ENCODE data around the gene NOTCH1.

The NOTCH1 gene

DNA sequence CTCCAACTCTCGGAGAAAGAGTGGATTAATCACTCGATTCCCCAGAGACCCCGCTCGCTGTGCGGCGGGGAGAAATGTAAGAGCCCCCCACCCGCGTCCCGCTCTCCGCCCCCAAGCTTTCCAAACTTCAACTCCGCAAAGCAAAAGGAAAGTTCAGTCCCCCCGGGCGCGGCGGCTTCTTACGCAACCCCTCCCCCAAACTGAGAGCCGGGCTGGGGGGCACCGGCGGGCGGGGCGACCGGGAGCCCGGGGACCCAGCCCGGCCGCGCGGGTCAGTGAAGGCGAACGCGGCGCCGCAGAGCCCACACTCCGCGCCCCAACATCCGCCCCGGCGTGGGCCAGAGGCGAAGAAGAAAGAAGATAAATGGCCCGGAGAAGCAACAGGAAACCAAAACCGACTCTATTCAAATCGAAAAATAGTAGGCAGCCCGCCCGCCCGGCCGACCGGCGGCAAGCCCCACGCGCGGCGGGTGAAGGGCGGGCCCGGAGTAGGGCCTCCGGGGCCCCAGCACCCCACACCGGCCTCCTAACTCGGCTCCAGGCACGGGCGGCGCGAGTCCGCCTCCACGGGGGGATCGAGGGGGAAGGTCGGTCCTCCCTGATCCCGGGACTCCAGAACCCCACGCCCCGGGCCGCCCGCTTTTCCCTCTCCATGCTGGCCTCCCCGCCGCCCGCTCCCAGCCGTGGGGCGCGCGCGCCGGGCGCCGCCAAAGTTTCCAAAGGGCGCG is 720 bp downstream of the NOTCH1 start:
- peak; percentile 5 for DNase-seq (ENCODE audit: low read depth)

GRCh38 chr9:136544548-136544963 is 1.3 kb downstream of the NOTCH1 start:
- no peak for DNase-seq (ENCODE audit: low read depth)

DNA sequence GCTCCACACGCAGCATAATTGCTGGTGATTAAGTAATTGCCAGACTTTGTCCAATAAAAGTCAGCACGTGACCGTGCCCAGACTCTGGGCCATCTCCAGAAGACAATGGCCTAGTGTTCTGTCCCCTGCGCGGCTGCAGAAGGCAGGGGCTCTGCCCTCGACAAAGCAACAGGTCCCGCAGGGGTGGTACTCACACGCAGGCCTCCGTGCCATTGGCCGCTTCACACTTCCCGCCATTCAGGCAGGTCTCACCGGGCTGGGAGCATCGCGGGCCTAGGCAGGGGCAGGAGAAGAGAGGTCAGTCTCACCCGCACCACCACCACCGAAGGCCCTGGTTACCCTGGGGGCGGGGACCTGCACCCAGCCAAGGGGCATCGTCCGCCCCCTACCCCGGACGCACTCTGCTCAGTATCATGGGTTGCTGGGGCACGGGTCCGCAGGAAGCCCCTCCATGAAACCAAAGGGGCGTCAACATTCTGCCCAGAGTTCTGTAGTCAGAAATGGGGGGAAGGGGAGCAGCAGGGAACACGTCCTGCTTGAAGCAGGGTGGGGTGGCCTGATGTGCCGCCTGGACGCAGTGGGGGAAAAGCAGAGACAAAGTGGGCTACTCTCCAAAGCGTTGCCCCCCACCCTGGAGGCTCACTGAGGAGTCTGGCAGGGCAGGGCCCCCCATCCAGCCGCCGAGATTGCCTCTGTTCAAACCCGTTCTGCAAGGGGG is 1.9 kb downstream of the NOTCH1 start:
- DNase-seq (ENCODE audit: low read depth), result no peak

- DNase-seq (ENCODE audit: low read depth), result no peak
Measured at GRCh38 chr9:136543280-136543679, 2.6 kb downstream of the NOTCH1 start.

- no peak for DNase-seq (ENCODE audit: low read depth)
Measured at GRCh38 chr9:136542241-136543040, 3.4 kb downstream of the NOTCH1 start.

DNA sequence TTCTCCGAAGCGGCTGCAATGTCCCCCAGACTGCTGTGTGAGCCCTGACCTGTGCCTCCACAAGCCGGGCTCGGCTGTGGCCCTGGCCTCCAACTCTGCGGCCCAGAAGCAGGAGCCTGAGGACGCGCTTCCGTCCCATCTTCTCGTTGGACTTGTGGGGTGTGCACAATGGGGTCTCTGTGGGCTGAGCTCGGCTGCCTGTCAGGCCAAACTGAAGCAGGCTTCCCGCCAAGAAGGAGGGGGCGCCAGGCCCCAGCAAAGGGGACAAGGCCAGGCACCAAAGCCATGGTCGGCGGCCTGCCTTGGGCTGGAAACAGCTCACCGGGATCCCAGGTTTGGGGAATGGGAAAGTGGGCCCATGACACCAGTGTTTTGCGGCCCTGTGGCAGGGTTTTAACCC is 4.1 kb downstream of the NOTCH1 start:
- DNase-seq (ENCODE audit: low read depth), result no peak

- DNase-seq (ENCODE audit: low read depth), result no peak
Measured at GRCh38 chr9:136541179-136541578, 4.7 kb downstream of the NOTCH1 start.

DNA sequence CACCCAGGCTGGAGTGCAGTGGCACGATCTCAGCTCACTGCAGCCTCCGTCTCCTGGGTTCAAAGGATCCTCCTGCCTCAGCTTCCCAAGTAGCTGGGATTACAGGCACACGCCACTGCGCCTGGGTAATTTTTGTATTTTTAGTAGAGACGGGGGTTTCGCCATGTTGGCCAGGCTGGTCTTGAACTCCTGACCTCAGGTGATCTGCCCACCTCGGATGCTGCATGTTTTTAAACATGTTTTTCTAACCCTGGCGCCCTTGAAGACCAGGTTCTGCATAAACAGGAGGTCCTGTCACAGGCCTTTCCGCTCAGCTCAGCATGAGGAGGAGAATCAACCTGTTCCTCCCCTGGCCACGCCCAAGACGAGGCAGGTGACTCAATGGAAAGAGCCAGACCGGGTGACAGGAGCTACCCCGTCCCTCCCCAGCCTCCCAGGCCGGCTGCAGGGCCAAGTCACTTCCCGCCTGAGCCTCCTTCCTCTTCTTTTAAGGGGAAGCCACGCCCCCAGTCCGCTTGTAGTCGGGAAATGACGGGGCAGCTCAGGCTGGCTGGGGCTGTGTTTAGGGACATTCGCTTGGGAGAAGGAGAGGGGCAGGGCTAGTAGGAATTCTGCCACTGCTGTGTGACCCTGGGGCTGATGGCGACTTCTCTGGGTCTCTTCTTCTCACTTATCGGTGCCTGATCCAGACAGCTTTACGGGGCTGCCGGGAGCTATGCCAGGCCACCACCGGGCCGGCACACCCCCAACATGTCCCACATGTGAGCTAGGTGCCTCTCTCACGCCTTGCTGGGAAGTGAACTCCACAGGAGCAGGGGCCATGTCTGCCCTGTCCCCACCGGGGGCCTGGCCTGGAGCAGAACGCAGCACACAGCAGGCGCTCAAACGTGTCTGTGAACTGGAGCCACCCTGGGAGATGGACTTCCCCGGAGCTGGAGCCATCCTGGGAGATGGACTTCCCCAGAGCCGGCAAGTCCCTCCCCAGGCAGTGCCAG is 6.1 kb downstream of the NOTCH1 start:
- peak; percentile 15 for DNase-seq (ENCODE audit: low read depth)

DNA sequence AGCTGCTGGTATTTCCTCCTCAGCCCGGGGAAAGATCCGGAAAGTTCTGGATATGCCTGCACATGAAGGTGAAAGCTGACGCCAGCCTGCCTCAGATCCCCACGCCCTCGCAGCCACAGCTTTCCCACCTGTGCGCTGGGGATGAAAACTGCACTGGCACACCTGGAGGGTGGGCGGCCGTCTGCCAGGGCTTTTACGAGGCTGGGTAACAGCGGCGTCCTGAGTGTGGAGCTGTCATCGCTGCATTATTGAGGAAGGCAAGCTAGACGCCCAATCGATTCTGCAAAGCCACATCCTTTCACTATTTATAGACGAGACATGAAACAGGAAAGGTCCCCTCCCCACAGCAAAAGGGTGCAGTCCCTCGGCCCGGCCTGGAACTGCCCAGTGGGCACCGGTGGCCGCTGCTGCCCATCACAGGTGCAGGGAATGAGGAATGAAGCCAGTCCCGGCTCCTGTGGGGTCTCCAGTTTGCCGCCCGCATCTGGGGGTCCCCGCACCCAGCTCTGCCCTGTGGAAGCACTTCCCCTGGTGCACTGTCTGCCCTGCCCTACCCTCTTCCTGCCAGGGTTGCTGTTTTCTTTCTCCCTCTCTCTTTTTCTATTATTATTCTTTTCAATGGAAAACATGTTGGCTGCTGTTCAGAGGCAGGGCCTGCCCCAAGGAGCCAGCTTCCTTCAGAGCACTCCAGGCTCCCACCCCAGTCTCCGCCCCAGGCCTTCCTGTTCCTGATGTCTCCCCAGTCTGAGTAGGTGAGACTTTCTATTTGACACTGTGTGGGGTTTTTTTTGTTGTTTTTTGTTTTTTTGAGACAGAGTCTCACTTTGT is 7.0 kb downstream of the NOTCH1 start:
- DNase-seq (ENCODE audit: low read depth), result no peak

GRCh38 chr9:136537896-136538598 is 7.8 kb downstream of the NOTCH1 start:
- peak; percentile 36 for DNase-seq (ENCODE audit: low read depth)

- no peak for DNase-seq (ENCODE audit: low read depth)
Measured at GRCh38 chr9:136537411-136537810, 8.4 kb downstream of the NOTCH1 start.

DNA sequence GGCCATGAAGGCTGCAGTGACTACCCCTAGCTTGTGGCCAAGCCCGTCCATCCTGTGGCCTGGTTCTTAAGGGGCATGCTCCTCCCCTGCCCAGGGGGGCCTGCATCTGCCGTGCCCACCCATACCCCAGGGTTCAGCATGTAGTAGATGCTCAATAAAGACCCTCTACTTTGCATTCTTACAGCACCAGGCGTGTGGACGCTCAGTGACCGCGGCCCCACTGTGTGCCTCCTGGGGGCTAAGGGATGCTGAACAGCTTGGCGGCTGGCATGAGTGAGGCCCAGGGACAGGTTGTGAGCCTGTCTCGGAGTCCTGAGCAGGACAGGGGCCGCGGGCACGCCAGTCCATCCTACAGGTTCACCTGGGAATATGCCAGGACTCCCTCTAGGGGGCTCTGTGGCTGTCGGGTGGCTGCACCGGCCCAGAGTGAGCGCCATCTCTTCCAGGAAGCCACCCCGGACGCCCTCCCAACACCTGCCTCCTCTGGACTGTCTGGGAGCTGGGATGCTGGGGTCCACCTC is 9.1 kb downstream of the NOTCH1 start:
- DNase-seq (ENCODE audit: low read depth), result no peak

DNA sequence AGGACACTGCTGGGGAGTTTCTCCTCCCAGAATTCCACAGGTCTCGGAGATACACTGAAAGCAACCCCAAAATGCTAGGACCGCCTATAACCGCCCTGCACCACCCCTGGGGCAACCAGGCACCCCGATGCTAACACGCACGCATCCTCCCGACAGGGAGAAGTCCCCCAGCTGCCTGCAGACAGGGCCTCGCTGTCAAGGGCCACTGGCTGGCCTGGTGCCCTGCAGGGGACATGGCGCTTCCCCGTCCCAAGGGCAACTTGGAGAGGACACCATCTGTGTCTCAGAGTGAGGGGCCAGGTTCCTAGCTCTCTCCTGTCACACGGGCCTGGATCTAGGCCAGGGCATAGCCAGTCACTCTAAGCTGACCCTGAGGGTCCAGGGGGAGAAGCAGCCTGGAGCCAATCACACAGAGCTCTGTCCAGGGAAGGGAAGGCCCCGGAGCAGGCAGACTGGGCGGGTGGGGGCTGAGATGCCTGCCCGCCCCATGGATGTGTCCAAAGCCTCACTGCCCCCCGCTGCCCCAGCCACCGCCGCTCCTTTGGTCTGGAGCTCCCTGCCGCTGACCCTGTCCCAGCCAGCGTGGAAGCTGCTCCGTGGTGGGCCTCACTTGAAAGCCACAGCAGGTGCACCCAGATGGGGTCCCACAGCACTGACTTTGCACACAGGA is 9.7 kb downstream of the NOTCH1 start:
- no peak for DNase-seq (ENCODE audit: low read depth)

- no peak for DNase-seq (ENCODE audit: low read depth)
Measured at GRCh38 chr9:136535070-136535469, 10.8 kb downstream of the NOTCH1 start.

GRCh38 chr9:136534366-136534765 is 11.5 kb downstream of the NOTCH1 start:
- no peak for DNase-seq (ENCODE audit: low read depth)

DNA sequence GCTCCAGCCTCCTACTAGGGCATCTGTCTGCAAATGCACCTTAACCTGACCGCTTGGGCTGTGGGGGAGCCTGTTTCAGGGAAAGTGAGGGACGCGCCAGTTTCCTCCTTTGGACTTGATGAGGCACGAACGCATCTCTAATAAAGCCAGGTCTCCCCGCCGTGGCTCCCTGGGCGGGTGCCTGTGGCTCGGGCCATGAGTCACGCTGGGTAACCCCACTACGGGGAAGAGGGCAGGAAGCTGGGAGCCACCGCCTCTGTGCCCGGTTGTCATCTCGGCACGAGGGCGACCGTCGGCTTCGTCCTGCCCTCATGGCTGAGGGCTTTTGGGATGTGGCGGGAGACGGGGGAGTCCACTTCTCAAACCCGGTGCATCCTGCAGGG is 12.1 kb downstream of the NOTCH1 start:
- no peak for DNase-seq (ENCODE audit: low read depth)

- no peak for DNase-seq (ENCODE audit: low read depth)
Measured at GRCh38 chr9:136532799-136533774, 12.8 kb downstream of the NOTCH1 start.
